GM23338 (cell line): Measurements from ENCODE around the gene INPP4B. TPM values are rescaled to one million over a fixed set of nuclear protein-coding genes. Genes with fewer than 3 reads are reported as not detected.

Experiments
- ATAC-seq: fragments of 200-7000 bp; cut with Tn5 transposase; 3 replicates; pipeline ENCODE4 v1.9.1; 2020
- DNase-seq: peaks from one replicate; pipeline ENCODE4 v3.0.0-alpha.2; 2015; ENCODE audit warnings: low spot score
- H2AFZ ChIP-seq: fragments of 200-600 bp; sonication (generic); 2 replicates; pipeline ENCODE4 v1.8.0; 2016; ENCODE audit warnings: antibody characterized with exemption, mild to moderate bottlenecking, moderate library complexity
- H3F3A ChIP-seq: fragments of 200-600 bp; sonication (generic); replicated peaks from 2 replicates; pipeline ENCODE4 v1.8.0; 2017; ENCODE audit warnings: antibody characterized with exemption, mixed run types, low read depth
- H3K27ac ChIP-seq: fragments of 200-600 bp; sonication (generic); 2 replicates; pipeline ENCODE4 v1.6.1; 2016; ENCODE audit warnings: low read depth
- H3K27me3 ChIP-seq: fragments of 200-600 bp; sonication (generic); 2 replicates; pipeline ENCODE4 v1.8.0; 2016; ENCODE audit warnings: mild to moderate bottlenecking, mixed run types, moderate library complexity; ENCODE audit not compliant: insufficient read depth
- H3K36me3 ChIP-seq: fragments of 200-600 bp; sonication (generic); 2 replicates; pipeline ENCODE4 v1.8.0; 2016; ENCODE audit warnings: mild to moderate bottlenecking; ENCODE audit not compliant: insufficient read depth
- H3K4me1 ChIP-seq: fragments of 200-600 bp; sonication (generic); 2 replicates; pipeline ENCODE4 v1.8.0; 2016; ENCODE audit warnings: mild to moderate bottlenecking, moderate library complexity; ENCODE audit not compliant: insufficient read depth
- H3K4me2 ChIP-seq: fragments of 200-600 bp; sonication (generic); 2 replicates; pipeline ENCODE4 v1.7.1; 2017; ENCODE audit warnings: mixed run types
- H3K4me3 ChIP-seq: fragments of 200-600 bp; sonication (generic); 2 replicates; pipeline ENCODE4 v1.6.1; 2016; ENCODE audit warnings: mixed run types
- H3K79me2 ChIP-seq: fragments of 200-600 bp; sonication (generic); replicated peaks from 2 replicates; pipeline ENCODE4 v1.8.0; 2017; ENCODE audit warnings: mild to moderate bottlenecking; ENCODE audit not compliant: insufficient read depth
- H3K9me2 ChIP-seq: fragments of 200-600 bp; sonication (generic); 2 replicates; pipeline ENCODE4 v1.8.0; 2017; ENCODE audit not compliant: insufficient read depth
- H4K20me1 ChIP-seq: fragments of 200-600 bp; sonication (generic); replicated peaks from 2 replicates; pipeline ENCODE4 v1.8.0; 2017; ENCODE audit warnings: mild to moderate bottlenecking; ENCODE audit not compliant: insufficient read depth
- H3K27ac Mint-ChIP-seq: 2 replicates; pipeline ENCODE4 v1.8.0; 2020; ENCODE audit warnings: inconsistent platforms, mild to moderate bottlenecking, moderate library complexity, mixed read lengths
- H3K27me3 Mint-ChIP-seq: 3 replicates; pipeline ENCODE4 v1.8.0; 2022; ENCODE audit warnings: low read depth, mild to moderate bottlenecking, moderate library complexity, mixed read lengths, inconsistent platforms; ENCODE audit not compliant: insufficient read depth, poor library complexity
- H3K36me3 Mint-ChIP-seq: 3 replicates; pipeline ENCODE4 v1.8.0; 2021; ENCODE audit warnings: low read depth, mild to moderate bottlenecking, inconsistent platforms, moderate library complexity, mixed read lengths
- H3K4me1 Mint-ChIP-seq: 3 replicates; pipeline ENCODE4 v1.8.0; 2020; ENCODE audit warnings: mild to moderate bottlenecking, inconsistent platforms, mixed read lengths
- H3K4me3 Mint-ChIP-seq: 3 replicates; pipeline ENCODE4 v1.8.0; 2021; ENCODE audit warnings: moderate library complexity, mild to moderate bottlenecking, inconsistent platforms, mixed read lengths
- H3K9me3 Mint-ChIP-seq: 3 replicates; pipeline ENCODE4 v1.8.0; 2020; ENCODE audit warnings: moderate library complexity, mild to moderate bottlenecking, inconsistent platforms, mixed read lengths
- CTCF ChIP-seq, 2 experiments: fragments of 200-600 bp in 1 of 2; sonication (generic) in 1 of 2; conservative IDR thresholded peaks; 2 replicates each; pipeline versions ENCODE4 v1.5.1 to v1.6.1; 2016 to 2017; ENCODE audit warnings: antibody characterized with exemption in 2 of 2, low read depth in 2 of 2, mild to moderate bottlenecking in 2 of 2, moderate library complexity in 1 of 2
- ETS1 ChIP-seq: IDR thresholded peaks from 2 replicates; pipeline ENCODE4 v1.6.1; 2016; ENCODE audit warnings: antibody characterized with exemption
- JUNB ChIP-seq: IDR thresholded peaks from one replicate; pipeline ENCODE4 v1.6.1; 2016; ENCODE audit warnings: antibody characterized with exemption; ENCODE audit not compliant: unreplicated experiment
- ZNF114 ChIP-seq: fragments of 250-450 bp; sonication (Bioruptor Pico); IDR thresholded peaks from 2 replicates; pipeline ENCODE4 v1.5.0; 2020; ENCODE audit warnings: mild to moderate bottlenecking, moderate library complexity
- ZNF331 ChIP-seq: fragments of 250-450 bp; sonication (Bioruptor Pico); IDR thresholded peaks from 2 replicates; pipeline ENCODE4 v1.5.0; 2020; ENCODE audit warnings: low read depth, mild to moderate bottlenecking, moderate library complexity
- ZNF462 ChIP-seq: fragments of 250-450 bp; sonication (Bioruptor Pico); IDR thresholded peaks from 2 replicates; pipeline ENCODE4 v1.5.0; 2020; ENCODE audit warnings: mild to moderate bottlenecking, moderate library complexity
- polyA plus RNA-seq: library from polyadenylated mRNA; unstranded; fragments of >200 nt; fragmentation: Nextera tagmentation; extraction: Ambion mirVana; gene quantifications from 2 replicates; pipeline ENCODE4 v1.2.1, GENCODE V29; 2016
- total RNA-seq: library from RNA; depleted of rRNA; stranded (reverse); fragments of >200 nt; shearing (Covaris generic); gene quantifications from 2 replicates; pipeline ENCODE4 v1.2.3, GENCODE V29; 2014

Gene INPP4B
- total and polyA plus RNA-seq, 2 experiments from 2014 or later, result 0.11 to 0.14 TPM

- no peak for TF ChIP-seq ETS1
Observed at GRCh38 chr4:142721187-142721586, 124.9 kb downstream of the INPP4B start (continued).

- no peaks in the 10 kb centered on the region for H3F3A ChIP-seq
- no peaks in the 10 kb centered on the region for H3K4me1 ChIP-seq
- no peaks in the 10 kb centered on the region for H3K9me2 ChIP-seq
- peak; percentile 45 for DNase-seq
- no peaks in the 10 kb centered on the region for H3K4me1 Mint-ChIP-seq
- no peaks in the 10 kb centered on the region for H3K79me2 ChIP-seq
- no peak overlapping the region for H2AFZ ChIP-seq
- TF ChIP-seq JUNB, result no peak
- peak; percentile 58 to 59 for TF ChIP-seq CTCF (conservative IDR thresholded peaks at IDR 0.05; ENCODE audit: low read depth in 2 of 2)
- no peak for ATAC-seq
- H3K9me3 Mint-ChIP-seq, result no peaks in the 10 kb centered on the region
- peaks cover 18% of the 10 kb centered on the region for H3K27me3 Mint-ChIP-seq
- H3K27me3 ChIP-seq, result peaks cover 29% of the 10 kb centered on the region
- no peak overlapping the region for H3K27ac Mint-ChIP-seq
- no peak overlapping the region for H3K4me3 ChIP-seq
- no peaks in the 10 kb centered on the region for H3K36me3 Mint-ChIP-seq
- H3K4me2 ChIP-seq, result no peak overlapping the region
- no peaks in the 10 kb centered on the region for H4K20me1 ChIP-seq
- H3K27ac ChIP-seq, result no peak overlapping the region
- no peaks in the 10 kb centered on the region for H3K36me3 ChIP-seq
- H3K4me3 Mint-ChIP-seq, result no peak overlapping the region
Observed at GRCh38 chr4:142719854-142720541, 126.1 kb downstream of the INPP4B start.

GRCh38 chr4:142718981-142719380 lies 127.1 kb downstream of the INPP4B start:
- Histone ChIP-seq H3K36me3 (no peaks in the 10 kb centered on the region), H3K4me2 (no peak overlapping the region), H3K79me2 (no peaks in the 10 kb centered on the region), H2AFZ (no peak overlapping the region), H3K27ac (no peak overlapping the region), H3K4me3 (no peak overlapping the region), H3F3A (no peaks in the 10 kb centered on the region), H3K9me2 (no peaks in the 10 kb centered on the region), H3K27me3 (peaks cover 39% of the 10 kb centered on the region), H3K4me1 (peaks cover 7% of the 10 kb centered on the region; the same call in 1 of the 2 replicates), H4K20me1 (no peaks in the 10 kb centered on the region)
- Mint-ChIP-seq H3K9me3 (no peaks in the 10 kb centered on the region), H3K4me1 (peaks cover 3% of the 10 kb centered on the region; the same call in 2 of the 3 replicates), H3K4me3 (no peak overlapping the region), H3K27ac (no peak overlapping the region), H3K27me3 (peaks cover 25% of the 10 kb centered on the region), H3K36me3 (no peaks in the 10 kb centered on the region)
- ATAC-seq, result no peak
- no peak for DNase-seq
- TF ChIP-seq ZNF331 (CRISPR knock-in tag), result no peak
- TF ChIP-seq ZNF462 (CRISPR knock-in tag), result no peak
- no peak for TF ChIP-seq ZNF114
- no peak for TF ChIP-seq ETS1
